ENCODE data around the gene HOXA3.

GRCh38 chr7:27121684-27122076, 30.7 kb downstream of the HOXA3 start:
- TF ChIP-seq EP300 (IDR thresholded peaks at IDR 0.05): no peak
- TF ChIP-seq, protein P1, sequence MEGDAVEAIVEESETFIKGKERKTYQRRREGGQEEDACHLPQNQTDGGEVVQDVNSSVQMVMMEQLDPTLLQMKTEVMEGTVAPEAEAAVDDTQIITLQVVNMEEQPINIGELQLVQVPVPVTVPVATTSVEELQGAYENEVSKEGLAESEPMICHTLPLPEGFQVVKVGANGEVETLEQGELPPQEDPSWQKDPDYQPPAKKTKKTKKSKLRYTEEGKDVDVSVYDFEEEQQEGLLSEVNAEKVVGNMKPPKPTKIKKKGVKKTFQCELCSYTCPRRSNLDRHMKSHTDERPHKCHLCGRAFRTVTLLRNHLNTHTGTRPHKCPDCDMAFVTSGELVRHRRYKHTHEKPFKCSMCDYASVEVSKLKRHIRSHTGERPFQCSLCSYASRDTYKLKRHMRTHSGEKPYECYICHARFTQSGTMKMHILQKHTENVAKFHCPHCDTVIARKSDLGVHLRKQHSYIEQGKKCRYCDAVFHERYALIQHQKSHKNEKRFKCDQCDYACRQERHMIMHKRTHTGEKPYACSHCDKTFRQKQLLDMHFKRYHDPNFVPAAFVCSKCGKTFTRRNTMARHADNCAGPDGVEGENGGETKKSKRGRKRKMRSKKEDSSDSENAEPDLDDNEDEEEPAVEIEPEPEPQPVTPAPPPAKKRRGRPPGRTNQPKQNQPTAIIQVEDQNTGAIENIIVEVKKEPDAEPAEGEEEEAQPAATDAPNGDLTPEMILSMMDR (IDR thresholded peaks at IDR 0.05): no peak
- no peak for TF ChIP-seq POLR2AphosphoS5 (IDR thresholded peaks at IDR 0.05)
